Measurements from ENCODE around the gene C9orf43. TPM values are rescaled to one million over a fixed set of nuclear protein-coding genes. Genes with fewer than 3 reads are reported as not detected.
"Not testable (repeated sequence)": the region's sequence is repeated elsewhere in the genome, so short reads cannot be mapped to it uniquely, and the experiment has no call there.

The C9orf43 gene, protein sequence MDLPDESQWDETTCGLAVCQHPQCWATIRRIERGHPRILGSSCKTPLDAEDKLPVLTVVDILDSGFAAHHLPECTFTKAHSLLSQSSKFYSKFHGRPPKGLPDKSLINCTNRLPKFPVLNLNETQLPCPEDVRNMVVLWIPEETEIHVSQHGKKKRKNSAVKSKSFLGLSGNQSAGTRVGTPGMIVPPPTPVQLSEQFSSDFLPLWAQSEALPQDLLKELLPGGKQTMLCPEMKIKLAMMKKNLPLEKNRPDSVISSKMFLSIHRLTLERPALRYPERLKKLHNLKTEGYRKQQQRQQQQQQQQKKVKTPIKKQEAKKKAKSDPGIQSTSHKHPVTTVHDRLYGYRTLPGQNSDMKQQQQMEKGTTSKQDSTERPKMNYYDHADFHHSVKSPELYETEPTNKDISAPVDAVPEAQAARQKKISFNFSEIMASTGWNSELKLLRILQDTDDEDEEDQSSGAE
- total RNA-seq: 1 to 10 TPM in 4 of 8 experiments, under 1 TPM in 4; 0.54 to 2.4 (median 1.1) TPM

DNA sequence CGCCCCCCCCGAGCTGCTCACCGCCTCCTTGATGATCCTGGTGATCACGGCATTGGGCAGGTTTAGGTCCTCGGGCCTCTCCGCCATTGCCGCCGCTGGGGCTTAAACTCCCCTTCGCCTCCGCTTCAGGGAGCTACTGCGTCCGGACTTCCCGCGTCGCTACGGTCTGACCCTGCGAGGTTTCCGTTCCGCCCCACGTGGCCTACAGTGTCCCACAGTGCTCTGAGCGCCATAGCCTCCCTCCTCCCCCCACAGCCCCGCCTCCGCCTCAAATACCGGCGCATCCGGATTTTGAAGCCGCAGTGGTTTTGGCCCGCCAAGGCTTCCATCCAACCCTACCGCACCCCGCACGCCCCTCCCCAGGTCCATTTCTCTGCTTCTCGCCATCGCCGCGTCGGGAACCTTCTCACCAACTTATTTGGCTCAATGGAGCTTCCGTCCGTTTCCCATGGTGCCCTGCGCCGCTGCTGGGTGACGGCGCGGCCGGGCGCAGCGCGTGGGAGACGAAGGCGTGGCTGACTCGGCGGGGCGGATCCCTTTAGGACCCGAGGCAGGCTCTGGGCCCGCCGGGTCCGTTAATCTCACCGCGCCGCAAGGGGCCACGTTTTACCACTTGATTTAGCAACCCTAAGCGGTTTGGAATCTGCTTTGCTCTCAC is at the start of gene C9orf43, which contains the start of gene POLE3:
Gene C9orf43 (plus strand): TSS at position 541 of the 658 bp plus-strand sequence. CDS start 2,747 bp downstream, outside the sequence.
Gene POLE3 (minus strand): TSS at position 469 of the 658 bp plus-strand sequence. CDS start 382 bp downstream, at position 87.
- 0 to 1% (median 0%) methylated on average over 1 to 19 of the region's 61 CpGs; no CpG with 5 or more reads in 4 of the 10 experiments for WGBS, 10 experiments
- in situ Hi-C loops (cut with MboI; ENCODE audit: low pct_unique_long_range_greater_than_20kb in 2 of 9, low sequenced_read_pairs in 9 of 9, unreplicated experiment in 9 of 9): no loop called here
- Histone ChIP-seq H3K4me1 (replicated peaks in 1 of 2) (peaks cover 9 to 13% of the 10 kb centered on the region in 2 donors), H3K27ac (peak within 1 kb of the TSS; percentile 97 to 99), H3K4me3 (peak within 1 kb of the TSS; percentile 53 to 89 (median 64))
- peak; percentile 94 to 96 (median 94) for ATAC-seq (replicated peaks in 6 of 8)

DNA sequence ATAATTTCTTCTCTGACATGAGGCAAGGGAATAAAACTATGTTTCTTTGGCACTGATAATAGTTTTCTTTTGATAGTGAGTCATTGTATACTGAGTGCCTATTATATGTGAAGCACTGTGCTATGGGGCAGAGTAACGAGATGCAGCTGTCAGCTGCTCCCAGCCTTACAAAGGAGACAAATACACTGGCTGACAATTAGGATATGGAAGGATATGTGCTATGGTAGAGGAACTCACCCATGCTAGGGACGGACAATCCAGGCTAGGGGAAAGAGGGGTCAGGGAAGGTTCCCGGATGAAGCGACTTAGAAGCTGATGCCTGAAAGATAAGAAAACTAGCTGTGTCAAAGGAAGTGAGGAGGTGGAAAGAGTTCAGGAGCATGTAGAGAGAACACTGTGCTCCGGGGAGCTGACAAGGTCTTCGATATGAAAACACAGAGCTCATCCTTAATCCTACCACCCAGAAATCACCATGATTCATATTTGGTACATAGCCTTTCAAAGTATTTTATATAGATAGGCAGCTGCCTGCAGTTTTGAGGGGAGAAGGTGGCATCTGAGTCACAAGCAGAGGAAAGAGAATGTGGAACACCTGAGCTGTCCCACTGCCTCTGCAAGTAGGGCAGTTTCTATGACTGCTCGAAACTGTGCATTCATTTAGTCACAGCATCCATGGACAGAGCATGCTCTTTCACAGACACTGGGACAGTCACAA is 49.1 kb upstream of the C9orf43 start:
- no peak overlapping the region for H3K27ac ChIP-seq
- peak in 1 of 8 experiments; percentile 31 for ATAC-seq (replicated peaks in 6 of 8)

GRCh38 chr9:113363336-113363735 is 47.2 kb upstream of the C9orf43 start:
- Histone ChIP-seq H3K27ac (no peak overlapping the region), H3K4me3 (no peak overlapping the region), H3K4me1 (replicated peaks in 1 of 2) (no peaks in the 10 kb centered on the region)
- in situ Hi-C loops (cut with MboI; ENCODE audit: low pct_unique_long_range_greater_than_20kb in 2 of 9, low sequenced_read_pairs in 9 of 9, unreplicated experiment in 9 of 9): no loop called here
- ATAC-seq (replicated peaks in 6 of 8): no peak
- 62 to 100% (median 100%) methylated on average over 1 to 3 of the region's 3 CpGs; no CpG with 5 or more reads in 5 of the 10 experiments for WGBS, 10 experiments

More for the DNA sequence above, 49.1 kb upstream of the C9orf43 start:
- Histone ChIP-seq H3K4me1 (replicated peaks in 1 of 2) (no peaks in the 10 kb centered on the region), H3K4me3 (no peak overlapping the region)
- in situ Hi-C loops (cut with MboI; ENCODE audit: low pct_unique_long_range_greater_than_20kb in 2 of 9, low sequenced_read_pairs in 9 of 9, unreplicated experiment in 9 of 9): no loop called here
- WGBS, 10 experiments: 14 to 70% (median 59%) methylated on average over 1 to 6 of the region's 7 CpGs; no CpG with 5 or more reads in 1 of the 10 experiments

- ATAC-seq (replicated peaks in 6 of 8): no peak
- 19 to 100% (median 86%) methylated on average over 1 of the region's 1 CpG; no CpG with 5 or more reads in 3 of the 10 experiments for WGBS, 10 experiments
- in situ Hi-C loops (cut with MboI; ENCODE audit: low pct_unique_long_range_greater_than_20kb in 2 of 9, low sequenced_read_pairs in 9 of 9, unreplicated experiment in 9 of 9): no loop called here
- Histone ChIP-seq H3K4me1 (replicated peaks in 1 of 2) (no peaks in the 10 kb centered on the region), H3K4me3 (no peak overlapping the region), H3K27ac (no peak overlapping the region)
Observed at GRCh38 chr9:113364951-113365350, 45.6 kb upstream of the C9orf43 start.

DNA sequence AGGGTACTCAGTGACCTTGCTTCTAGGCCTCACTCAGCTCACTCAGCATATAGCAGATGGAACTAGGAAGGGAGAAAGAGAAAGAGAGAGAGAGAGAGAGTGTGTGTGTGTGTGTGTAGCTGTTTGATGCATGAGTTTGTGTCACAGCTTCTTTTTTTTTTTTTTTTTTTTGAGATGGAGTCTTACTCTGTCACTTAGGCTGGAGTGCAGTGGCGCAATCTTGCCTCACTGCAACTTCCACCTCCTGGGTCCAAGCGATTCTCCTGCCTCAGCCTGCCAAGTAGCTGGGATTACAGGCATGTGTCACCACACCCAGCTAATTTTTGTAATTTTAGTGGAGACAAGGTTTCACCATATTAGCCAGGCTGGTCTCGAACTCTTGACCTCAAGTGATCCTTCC is 44.9 kb upstream of the C9orf43 start:
- ATAC-seq (replicated peaks in 6 of 8); H3K4me3 ChIP-seq; H3K27ac ChIP-seq; H3K4me1 ChIP-seq (replicated peaks in 1 of 2); in situ Hi-C loops (cut with MboI; ENCODE audit: low pct_unique_long_range_greater_than_20kb in 2 of 9, low sequenced_read_pairs in 9 of 9, unreplicated experiment in 9 of 9): not testable (repeated sequence)
- 50 to 95% (median 75%) methylated on average over 1 to 3 of the region's 3 CpGs; no CpG with 5 or more reads in 3 of the 10 experiments for WGBS, 10 experiments

DNA sequence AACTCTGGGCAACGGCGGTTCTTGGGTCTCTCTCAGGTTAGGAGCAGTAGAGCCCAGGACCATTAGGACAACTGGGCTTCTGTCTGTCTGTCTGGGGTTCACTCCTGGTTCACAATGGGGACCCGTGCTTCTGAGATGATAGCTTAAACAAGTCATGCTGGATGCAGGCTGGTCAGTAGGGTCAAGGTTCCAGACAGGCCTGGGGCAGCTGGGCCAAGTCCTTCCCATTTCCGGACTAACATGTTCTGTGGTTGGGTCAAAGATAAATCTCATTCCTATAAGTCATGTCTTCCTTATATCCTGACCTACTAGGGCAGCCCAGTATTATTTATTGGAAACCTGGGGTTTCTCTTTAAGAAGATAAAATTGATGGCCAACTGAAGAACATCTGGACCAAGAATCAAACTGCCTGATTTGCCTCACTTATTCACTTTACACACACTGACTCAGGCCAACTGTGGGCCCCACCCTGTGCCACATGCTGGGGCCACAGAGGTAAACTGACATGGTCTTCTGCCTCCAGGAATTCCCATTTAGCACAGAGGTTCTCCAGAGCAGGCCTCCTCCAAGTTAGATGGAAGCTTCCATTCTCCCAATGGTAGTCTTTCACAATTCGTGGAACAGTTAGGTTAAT is 42.1 kb upstream of the C9orf43 start:
- WGBS, 10 experiments: 52 to 93% (median 83%) methylated on average over 1 to 5 of the region's 5 CpGs; no CpG with 5 or more reads in 2 of the 10 experiments
- in situ Hi-C loops (cut with MboI; ENCODE audit: low pct_unique_long_range_greater_than_20kb in 2 of 9, low sequenced_read_pairs in 9 of 9, unreplicated experiment in 9 of 9): no loop called here
- H3K4me1 ChIP-seq (replicated peaks in 1 of 2): no peaks in the 10 kb centered on the region
- no peak overlapping the region for H3K4me3 ChIP-seq
- peak in 2 of 8 experiments; percentile 39 to 52 for ATAC-seq (replicated peaks in 6 of 8)
- no peak overlapping the region for H3K27ac ChIP-seq

- no peak for ATAC-seq (replicated peaks in 6 of 8)
- no peak overlapping the region for H3K4me3 ChIP-seq
- H3K4me1 ChIP-seq (replicated peaks in 1 of 2): no peaks in the 10 kb centered on the region
- in situ Hi-C loops (cut with MboI; ENCODE audit: low pct_unique_long_range_greater_than_20kb in 2 of 9, low sequenced_read_pairs in 9 of 9, unreplicated experiment in 9 of 9): no loop called here
- no peak overlapping the region for H3K27ac ChIP-seq
- WGBS, 10 experiments: 34 to 93% (median 63%) methylated on average over 1 to 10 of the region's 13 CpGs; no CpG with 5 or more reads in 1 of the 10 experiments
Observed at GRCh38 chr9:113368982-113369854, 41.3 kb upstream of the C9orf43 start.

- H3K27ac ChIP-seq: no peak overlapping the region
- H3K4me3 ChIP-seq: no peak overlapping the region
- WGBS, 10 experiments: 69 to 92% (median 80%) methylated on average over 3 to 7 of the region's 11 CpGs; no CpG with 5 or more reads in 7 of the 10 experiments
- no peak for ATAC-seq (replicated peaks in 6 of 8)
- no peaks in the 10 kb centered on the region for H3K4me1 ChIP-seq (replicated peaks in 1 of 2)
- in situ Hi-C loops (cut with MboI; ENCODE audit: low pct_unique_long_range_greater_than_20kb in 2 of 9, low sequenced_read_pairs in 9 of 9, unreplicated experiment in 9 of 9): no loop called here
Observed at GRCh38 chr9:113369855-113370140, 40.7 kb upstream of the C9orf43 start.

- H3K4me3 ChIP-seq: no peak overlapping the region
- 42 to 100% (median 80%) methylated on average over 1 to 8 of the region's 8 CpGs; no CpG with 5 or more reads in 2 of the 10 experiments for WGBS, 10 experiments
- no peaks in the 10 kb centered on the region for H3K4me1 ChIP-seq (replicated peaks in 1 of 2)
- no peak overlapping the region for H3K27ac ChIP-seq
- in situ Hi-C loops (cut with MboI; ENCODE audit: low pct_unique_long_range_greater_than_20kb in 2 of 9, low sequenced_read_pairs in 9 of 9, unreplicated experiment in 9 of 9): no loop called here
- ATAC-seq (replicated peaks in 6 of 8): no peak
Observed at GRCh38 chr9:113370806-113371325, 39.7 kb upstream of the C9orf43 start.

GRCh38 chr9:113372059-113372458 is 38.5 kb upstream of the C9orf43 start:
- in situ Hi-C loops (cut with MboI; ENCODE audit: low pct_unique_long_range_greater_than_20kb in 2 of 9, low sequenced_read_pairs in 9 of 9, unreplicated experiment in 9 of 9): no loop called here
- H3K4me1 ChIP-seq (replicated peaks in 1 of 2): peaks cover 0 to 2% of the 10 kb centered on the region in 2 donors
- no peak for ATAC-seq (replicated peaks in 6 of 8)
- WGBS, 10 experiments: 20 to 100% (median 100%) methylated on average over 1 to 2 of the region's 5 CpGs; no CpG with 5 or more reads in 4 of the 10 experiments
- no peak overlapping the region for H3K4me3 ChIP-seq
- H3K27ac ChIP-seq: no peak overlapping the region

GRCh38 chr9:113373256-113373655 is 37.3 kb upstream of the C9orf43 start:
- 23 to 100% (median 60%) methylated on average over 1 to 3 of the region's 3 CpGs; no CpG with 5 or more reads in 3 of the 10 experiments for WGBS, 10 experiments
- H3K4me1 ChIP-seq (replicated peaks in 1 of 2): peaks cover 0 to 2% of the 10 kb centered on the region in 2 donors
- no peak overlapping the region for H3K27ac ChIP-seq
- no peak for ATAC-seq (replicated peaks in 6 of 8)
- in situ Hi-C loops (cut with MboI; ENCODE audit: low pct_unique_long_range_greater_than_20kb in 2 of 9, low sequenced_read_pairs in 9 of 9, unreplicated experiment in 9 of 9): no loop called here
- no peak overlapping the region for H3K4me3 ChIP-seq
